ENCODE data around the gene HPSE2.

GRCh38 chr10:99125879-99126278 is 109.8 kb downstream of the HPSE2 start:
- TF ChIP-seq CTCF (IDR thresholded peaks at IDR 0.05; ENCODE audit: low read depth, low read length) (no peak), POLR2A (IDR thresholded peaks at IDR 0.05; ENCODE audit: extremely low read depth, insufficient read length) (no peak)
- TF ChIP-seq, protein P1, sequence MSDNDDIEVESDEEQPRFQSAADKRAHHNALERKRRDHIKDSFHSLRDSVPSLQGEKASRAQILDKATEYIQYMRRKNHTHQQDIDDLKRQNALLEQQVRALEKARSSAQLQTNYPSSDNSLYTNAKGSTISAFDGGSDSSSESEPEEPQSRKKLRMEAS (IDR thresholded peaks at IDR 0.05; ENCODE audit: low read depth, low read length) = no peak
